Stimulated activated CD8-positive, alpha-beta memory T cell treated with anti-CD3 and anti-CD28 coated beads, Interleukin-12 subunit alpha, Interleukin-12 subunit beta, amount 100 ng/mL, for 24 hours (primary cell): Measurements from ENCODE around the gene SMAD9.
"Not testable (repeated sequence)": the region's sequence is repeated elsewhere in the genome, so short reads cannot be mapped to it uniquely, and the experiment has no call there.

Experiments
- DNase-seq: peaks from one replicate; pipeline ENCODE4 v3.0.0-alpha.2; 2020; ENCODE audit errors: extremely low read depth

The SMAD9 gene

GRCh38 chr13:36912369-36912768, 7.7 kb downstream of the SMAD9 start:
- DNase-seq: no peak

- no peak for DNase-seq
Observed at GRCh38 chr13:36910545-36910944, 9.5 kb downstream of the SMAD9 start.

GRCh38 chr13:36907821-36908220, 12.2 kb downstream of the SMAD9 start:
- DNase-seq: no peak

- no peak for DNase-seq
Observed at GRCh38 chr13:36907266-36907665, 12.8 kb downstream of the SMAD9 start.

- DNase-seq: no peak
Observed at GRCh38 chr13:36905944-36906343, 14.1 kb downstream of the SMAD9 start.

- no peak for DNase-seq
Observed at GRCh38 chr13:36903925-36904595, 16.0 kb downstream of the SMAD9 start.

GRCh38 chr13:36897054-36897616, 22.9 kb downstream of the SMAD9 start:
- no peak for DNase-seq

- no peak for DNase-seq
Observed at GRCh38 chr13:36891752-36892151, 28.3 kb downstream of the SMAD9 start.

- DNase-seq: no peak
Observed at GRCh38 chr13:36888645-36889044, 31.4 kb downstream of the SMAD9 start.

GRCh38 chr13:36887758-36888521, 32.1 kb downstream of the SMAD9 start:
- DNase-seq: no peak

- no peak for DNase-seq
Observed at GRCh38 chr13:36885901-36886300, 34.1 kb downstream of the SMAD9 start.

GRCh38 chr13:36884235-36884634, 35.8 kb downstream of the SMAD9 start:
- no peak for DNase-seq

GRCh38 chr13:36883824-36884223, 36.2 kb downstream of the SMAD9 start:
- DNase-seq: no peak

GRCh38 chr13:36883392-36883791, 36.6 kb downstream of the SMAD9 start:
- DNase-seq: not testable (repeated sequence)

- no peak for DNase-seq
Observed at GRCh38 chr13:36882829-36883390, 37.1 kb downstream of the SMAD9 start.

GRCh38 chr13:36880961-36881360, 39.1 kb downstream of the SMAD9 start:
- no peak for DNase-seq

GRCh38 chr13:36879218-36879938, 40.7 kb downstream of the SMAD9 start:
- DNase-seq: no peak

- no peak for DNase-seq
Observed at GRCh38 chr13:36875961-36876360, 44.1 kb downstream of the SMAD9 start.

GRCh38 chr13:36875431-36875830, 44.6 kb downstream of the SMAD9 start:
- DNase-seq: no peak

GRCh38 chr13:36872621-36873020, 47.4 kb downstream of the SMAD9 start:
- no peak for DNase-seq

GRCh38 chr13:36870050-36870692, 49.9 kb downstream of the SMAD9 start:
- DNase-seq: no peak

- DNase-seq: no peak
Observed at GRCh38 chr13:36866232-36866631, 53.8 kb downstream of the SMAD9 start.
